GM10248 (cell line): ENCODE data around the gene CAMK2A.

Experiments
- CTCF ChIA-PET: fragments of 300-600 bp; sonication (Branson Sonifier 250); formaldehyde crosslinking; extraction: SDS; loops from one replicate; lab custom pipeline; 2021; ENCODE audit warnings: antibody characterized with exemption; lab: Yijun Ruan, JAX
- POLR2A ChIA-PET: fragments of 350-650 bp; sonication (Branson Sonifier 250); formaldehyde crosslinking; extraction: SDS; loops from one replicate; lab custom pipeline; 2020; ENCODE audit warnings: antibody characterized with exemption; lab: Yijun Ruan, JAX
- DNase-seq: peaks from one replicate; pipeline ENCODE4 v3.0.0; 2012; ENCODE audit errors: extremely low spot score
- CTCF ChIP-seq: IDR thresholded peaks from 2 replicates; pipeline ENCODE4 v1.5.1; 2012; ENCODE audit warnings: mild to moderate bottlenecking, low read depth; ENCODE audit errors: extremely low read depth, missing control alignments, control extremely low read depth

The CAMK2A gene

GRCh38 chr5:150206098-150206778 lies 83.3 kb downstream of the CAMK2A start:
- TF ChIP-seq CTCF: no peak
- DNase-seq: no peak
- ChIA-PET CTCF (interaction anchor here (0.7 to 6.4 kb wide), 4 partner anchors 12 to 77 kb away, joined by 3 to 49 read pairs (median 4); no protein-coding TSS in a partner anchor), POLR2A (no interaction called here)

GRCh38 chr5:150204590-150204960 lies 85.0 kb downstream of the CAMK2A start:
- no peak for DNase-seq
- TF ChIP-seq CTCF: no peak
- CTCF ChIA-PET: interaction anchor here (6.4 kb wide), 1 partner anchor 14 kb away, joined by 49 read pairs; no protein-coding TSS in a partner anchor
- POLR2A ChIA-PET: no interaction called here

GRCh38 chr5:150203832-150204589 lies 85.6 kb downstream of the CAMK2A start:
- CTCF ChIA-PET: no interaction called here

GRCh38 chr5:150202501-150202900 lies 87.1 kb downstream of the CAMK2A start:
- ChIA-PET POLR2A (no interaction called here), CTCF (interaction anchor here (1.3 to 1.4 kb wide), 2 partner anchors 17 to 40 kb away, joined by 3 to 4 read pairs; no protein-coding TSS in a partner anchor)
- no peak for DNase-seq
- no peak for TF ChIP-seq CTCF

More at GRCh38 chr5:150203832-150204589, 85.6 kb downstream of the CAMK2A start:
- DNase-seq: no peak
- TF ChIP-seq CTCF: no peak
- POLR2A ChIA-PET: no interaction called here

GRCh38 chr5:150197476-150197875 lies 92.1 kb downstream of the CAMK2A start:
- DNase-seq: no peak
- ChIA-PET POLR2A (interaction anchor here (0.8 kb wide), 1 partner anchor 216 kb away, joined by 3 read pairs; no protein-coding TSS in a partner anchor), CTCF (interaction anchor here (1.7 kb wide), 1 partner anchor 9 kb away, joined by 4 read pairs; no protein-coding TSS in a partner anchor)
- no peak for TF ChIP-seq CTCF

- no peak for DNase-seq
- TF ChIP-seq CTCF: no peak
- POLR2A ChIA-PET: interaction anchor here (0.8 kb wide), 1 partner anchor 217 kb away, joined by 3 read pairs; no protein-coding TSS in a partner anchor
- CTCF ChIA-PET: interaction anchor here (1.0 to 1.7 kb wide), 2 partner anchors 9 to 51 kb away, joined by 3 to 4 read pairs; no protein-coding TSS in a partner anchor
Measured at GRCh38 chr5:150196986-150197385, 92.6 kb downstream of the CAMK2A start.
